HEK293 (cell line): ENCODE data around the gene CACNG1.

Experiments used
- EGR2 ChIP-seq: fragments of 450-650 bp; formaldehyde crosslinking; IDR thresholded peaks from 2 replicates; pipeline ENCODE4 v1.5.1; 2016; ENCODE audit warnings: low read depth, missing biosample characterization, missing genetic modification characterization
- SETDB1 ChIP-seq: IDR thresholded peaks from one replicate; pipeline ENCODE4 v1.6.1; 2017; ENCODE audit warnings: mild to moderate bottlenecking, low read length, moderate library complexity, mixed read lengths; ENCODE audit not compliant: insufficient read length
- ZBTB21 ChIP-seq: fragments of 450-650 bp; formaldehyde crosslinking; IDR thresholded peaks from 2 replicates; pipeline ENCODE4 v1.5.1; 2017; ENCODE audit warnings: missing biosample characterization, missing genetic modification characterization
- ZBTB48 ChIP-seq: fragments of 450-650 bp; formaldehyde crosslinking; IDR thresholded peaks from 2 replicates; pipeline ENCODE4 v1.5.1; 2016; ENCODE audit warnings: missing biosample characterization, missing genetic modification characterization
- ZNF221 ChIP-seq: fragments of 450-650 bp; formaldehyde crosslinking; IDR thresholded peaks from 2 replicates; pipeline ENCODE4 v1.5.1; 2017; ENCODE audit warnings: missing biosample characterization, missing genetic modification characterization, borderline replicate concordance
- ZNF560 ChIP-seq: fragments of 450-650 bp; formaldehyde crosslinking; IDR thresholded peaks from 2 replicates; pipeline ENCODE4 v1.5.1; 2017; ENCODE audit warnings: missing biosample characterization, missing genetic modification characterization, borderline replicate concordance
- ZXDB ChIP-seq: fragments of 450-650 bp; formaldehyde crosslinking; IDR thresholded peaks from 2 replicates; pipeline ENCODE4 v1.5.1; 2016; ENCODE audit warnings: missing biosample characterization, missing genetic modification characterization
- TF ChIP-seq, protein P1 (sequence below): fragments of 450-650 bp; formaldehyde crosslinking; IDR thresholded peaks from 2 replicates; pipeline ENCODE4 v1.5.1; 2016; ENCODE audit warnings: missing biosample characterization, missing genetic modification characterization, low read depth
- TF ChIP-seq, protein P2 (sequence below): fragments of 450-650 bp; formaldehyde crosslinking; IDR thresholded peaks from 2 replicates; pipeline ENCODE4 v1.5.1; 2016; ENCODE audit warnings: missing biosample characterization, missing genetic modification characterization
- TF ChIP-seq, protein P3 (sequence below): fragments of 450-650 bp; formaldehyde crosslinking; IDR thresholded peaks from 2 replicates; pipeline ENCODE4 v1.5.1; 2017; ENCODE audit warnings: missing biosample characterization, missing genetic modification characterization
- TF ChIP-seq, protein P4 (sequence below): fragments of 450-650 bp; formaldehyde crosslinking; IDR thresholded peaks from 2 replicates; pipeline ENCODE4 v1.5.1; 2017; ENCODE audit warnings: missing biosample characterization, missing genetic modification characterization
- TF ChIP-seq, protein P5 (sequence below): fragments of 450-650 bp; formaldehyde crosslinking; IDR thresholded peaks from 2 replicates; pipeline ENCODE4 v1.5.0; 2017; ENCODE audit warnings: missing biosample characterization, missing genetic modification characterization, borderline replicate concordance
- TF ChIP-seq, protein P6 (sequence below): fragments of 450-650 bp; formaldehyde crosslinking; optimal IDR thresholded peaks from 2 replicates; pipeline ENCODE3; 2016; ENCODE audit warnings: missing biosample characterization, mild to moderate bottlenecking, missing genetic modification characterization

The CACNG1 gene

DNA sequence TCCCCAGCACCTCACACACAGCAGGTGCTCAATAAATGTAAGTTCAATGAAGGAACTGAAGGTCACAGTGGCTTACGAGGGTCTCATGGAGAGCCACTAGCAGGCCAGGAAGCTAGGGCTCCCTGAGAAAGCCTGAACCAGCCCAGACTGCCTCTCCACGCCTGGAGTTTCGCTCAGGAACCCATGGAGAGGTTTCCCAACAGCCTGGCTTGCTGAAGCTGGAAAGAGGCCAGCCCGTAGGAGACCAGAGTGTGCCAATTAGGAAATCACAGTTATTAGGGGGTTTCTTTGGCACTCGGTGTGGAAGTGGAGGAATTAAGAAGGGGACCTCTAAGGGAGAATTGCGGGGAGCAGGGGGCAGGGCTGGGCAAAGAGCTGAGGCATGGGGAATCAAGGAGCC is 36.3 kb upstream of the CACNG1 start (continued):
- TF ChIP-seq, protein P1, sequence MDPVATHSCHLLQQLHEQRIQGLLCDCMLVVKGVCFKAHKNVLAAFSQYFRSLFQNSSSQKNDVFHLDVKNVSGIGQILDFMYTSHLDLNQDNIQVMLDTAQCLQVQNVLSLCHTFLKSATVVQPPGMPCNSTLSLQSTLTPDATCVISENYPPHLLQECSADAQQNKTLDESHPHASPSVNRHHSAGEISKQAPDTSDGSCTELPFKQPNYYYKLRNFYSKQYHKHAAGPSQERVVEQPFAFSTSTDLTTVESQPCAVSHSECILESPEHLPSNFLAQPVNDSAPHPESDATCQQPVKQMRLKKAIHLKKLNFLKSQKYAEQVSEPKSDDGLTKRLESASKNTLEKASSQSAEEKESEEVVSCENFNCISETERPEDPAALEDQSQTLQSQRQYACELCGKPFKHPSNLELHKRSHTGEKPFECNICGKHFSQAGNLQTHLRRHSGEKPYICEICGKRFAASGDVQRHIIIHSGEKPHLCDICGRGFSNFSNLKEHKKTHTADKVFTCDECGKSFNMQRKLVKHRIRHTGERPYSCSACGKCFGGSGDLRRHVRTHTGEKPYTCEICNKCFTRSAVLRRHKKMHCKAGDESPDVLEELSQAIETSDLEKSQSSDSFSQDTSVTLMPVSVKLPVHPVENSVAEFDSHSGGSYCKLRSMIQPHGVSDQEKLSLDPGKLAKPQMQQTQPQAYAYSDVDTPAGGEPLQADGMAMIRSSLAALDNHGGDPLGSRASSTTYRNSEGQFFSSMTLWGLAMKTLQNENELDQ: no peak
- TF ChIP-seq ZNF221 (tag by site-specific recombination) (no peak), ZBTB21 (tag by site-specific recombination) (no peak), ZXDB (tag by site-specific recombination) (no peak), ZBTB48 (no peak), SETDB1 (no peak), EGR2 (tag by site-specific recombination) (no peak), ZNF560 (tag by site-specific recombination) (no peak)
- TF ChIP-seq, protein P2, sequence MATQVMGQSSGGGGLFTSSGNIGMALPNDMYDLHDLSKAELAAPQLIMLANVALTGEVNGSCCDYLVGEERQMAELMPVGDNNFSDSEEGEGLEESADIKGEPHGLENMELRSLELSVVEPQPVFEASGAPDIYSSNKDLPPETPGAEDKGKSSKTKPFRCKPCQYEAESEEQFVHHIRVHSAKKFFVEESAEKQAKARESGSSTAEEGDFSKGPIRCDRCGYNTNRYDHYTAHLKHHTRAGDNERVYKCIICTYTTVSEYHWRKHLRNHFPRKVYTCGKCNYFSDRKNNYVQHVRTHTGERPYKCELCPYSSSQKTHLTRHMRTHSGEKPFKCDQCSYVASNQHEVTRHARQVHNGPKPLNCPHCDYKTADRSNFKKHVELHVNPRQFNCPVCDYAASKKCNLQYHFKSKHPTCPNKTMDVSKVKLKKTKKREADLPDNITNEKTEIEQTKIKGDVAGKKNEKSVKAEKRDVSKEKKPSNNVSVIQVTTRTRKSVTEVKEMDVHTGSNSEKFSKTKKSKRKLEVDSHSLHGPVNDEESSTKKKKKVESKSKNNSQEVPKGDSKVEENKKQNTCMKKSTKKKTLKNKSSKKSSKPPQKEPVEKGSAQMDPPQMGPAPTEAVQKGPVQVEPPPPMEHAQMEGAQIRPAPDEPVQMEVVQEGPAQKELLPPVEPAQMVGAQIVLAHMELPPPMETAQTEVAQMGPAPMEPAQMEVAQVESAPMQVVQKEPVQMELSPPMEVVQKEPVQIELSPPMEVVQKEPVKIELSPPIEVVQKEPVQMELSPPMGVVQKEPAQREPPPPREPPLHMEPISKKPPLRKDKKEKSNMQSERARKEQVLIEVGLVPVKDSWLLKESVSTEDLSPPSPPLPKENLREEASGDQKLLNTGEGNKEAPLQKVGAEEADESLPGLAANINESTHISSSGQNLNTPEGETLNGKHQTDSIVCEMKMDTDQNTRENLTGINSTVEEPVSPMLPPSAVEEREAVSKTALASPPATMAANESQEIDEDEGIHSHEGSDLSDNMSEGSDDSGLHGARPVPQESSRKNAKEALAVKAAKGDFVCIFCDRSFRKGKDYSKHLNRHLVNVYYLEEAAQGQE (tag by site-specific recombination): no peak
- TF ChIP-seq, protein P3, sequence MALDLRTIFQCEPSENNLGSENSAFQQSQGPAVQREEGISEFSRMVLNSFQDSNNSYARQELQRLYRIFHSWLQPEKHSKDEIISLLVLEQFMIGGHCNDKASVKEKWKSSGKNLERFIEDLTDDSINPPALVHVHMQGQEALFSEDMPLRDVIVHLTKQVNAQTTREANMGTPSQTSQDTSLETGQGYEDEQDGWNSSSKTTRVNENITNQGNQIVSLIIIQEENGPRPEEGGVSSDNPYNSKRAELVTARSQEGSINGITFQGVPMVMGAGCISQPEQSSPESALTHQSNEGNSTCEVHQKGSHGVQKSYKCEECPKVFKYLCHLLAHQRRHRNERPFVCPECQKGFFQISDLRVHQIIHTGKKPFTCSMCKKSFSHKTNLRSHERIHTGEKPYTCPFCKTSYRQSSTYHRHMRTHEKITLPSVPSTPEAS: no peak
- TF ChIP-seq, protein P4, sequence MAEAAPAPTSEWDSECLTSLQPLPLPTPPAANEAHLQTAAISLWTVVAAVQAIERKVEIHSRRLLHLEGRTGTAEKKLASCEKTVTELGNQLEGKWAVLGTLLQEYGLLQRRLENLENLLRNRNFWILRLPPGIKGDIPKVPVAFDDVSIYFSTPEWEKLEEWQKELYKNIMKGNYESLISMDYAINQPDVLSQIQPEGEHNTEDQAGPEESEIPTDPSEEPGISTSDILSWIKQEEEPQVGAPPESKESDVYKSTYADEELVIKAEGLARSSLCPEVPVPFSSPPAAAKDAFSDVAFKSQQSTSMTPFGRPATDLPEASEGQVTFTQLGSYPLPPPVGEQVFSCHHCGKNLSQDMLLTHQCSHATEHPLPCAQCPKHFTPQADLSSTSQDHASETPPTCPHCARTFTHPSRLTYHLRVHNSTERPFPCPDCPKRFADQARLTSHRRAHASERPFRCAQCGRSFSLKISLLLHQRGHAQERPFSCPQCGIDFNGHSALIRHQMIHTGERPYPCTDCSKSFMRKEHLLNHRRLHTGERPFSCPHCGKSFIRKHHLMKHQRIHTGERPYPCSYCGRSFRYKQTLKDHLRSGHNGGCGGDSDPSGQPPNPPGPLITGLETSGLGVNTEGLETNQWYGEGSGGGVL (tag by site-specific recombination): no peak
- TF ChIP-seq, protein P5, sequence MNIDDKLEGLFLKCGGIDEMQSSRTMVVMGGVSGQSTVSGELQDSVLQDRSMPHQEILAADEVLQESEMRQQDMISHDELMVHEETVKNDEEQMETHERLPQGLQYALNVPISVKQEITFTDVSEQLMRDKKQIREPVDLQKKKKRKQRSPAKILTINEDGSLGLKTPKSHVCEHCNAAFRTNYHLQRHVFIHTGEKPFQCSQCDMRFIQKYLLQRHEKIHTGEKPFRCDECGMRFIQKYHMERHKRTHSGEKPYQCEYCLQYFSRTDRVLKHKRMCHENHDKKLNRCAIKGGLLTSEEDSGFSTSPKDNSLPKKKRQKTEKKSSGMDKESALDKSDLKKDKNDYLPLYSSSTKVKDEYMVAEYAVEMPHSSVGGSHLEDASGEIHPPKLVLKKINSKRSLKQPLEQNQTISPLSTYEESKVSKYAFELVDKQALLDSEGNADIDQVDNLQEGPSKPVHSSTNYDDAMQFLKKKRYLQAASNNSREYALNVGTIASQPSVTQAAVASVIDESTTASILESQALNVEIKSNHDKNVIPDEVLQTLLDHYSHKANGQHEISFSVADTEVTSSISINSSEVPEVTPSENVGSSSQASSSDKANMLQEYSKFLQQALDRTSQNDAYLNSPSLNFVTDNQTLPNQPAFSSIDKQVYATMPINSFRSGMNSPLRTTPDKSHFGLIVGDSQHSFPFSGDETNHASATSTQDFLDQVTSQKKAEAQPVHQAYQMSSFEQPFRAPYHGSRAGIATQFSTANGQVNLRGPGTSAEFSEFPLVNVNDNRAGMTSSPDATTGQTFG (tag by site-specific recombination): no peak
- TF ChIP-seq, protein P6, sequence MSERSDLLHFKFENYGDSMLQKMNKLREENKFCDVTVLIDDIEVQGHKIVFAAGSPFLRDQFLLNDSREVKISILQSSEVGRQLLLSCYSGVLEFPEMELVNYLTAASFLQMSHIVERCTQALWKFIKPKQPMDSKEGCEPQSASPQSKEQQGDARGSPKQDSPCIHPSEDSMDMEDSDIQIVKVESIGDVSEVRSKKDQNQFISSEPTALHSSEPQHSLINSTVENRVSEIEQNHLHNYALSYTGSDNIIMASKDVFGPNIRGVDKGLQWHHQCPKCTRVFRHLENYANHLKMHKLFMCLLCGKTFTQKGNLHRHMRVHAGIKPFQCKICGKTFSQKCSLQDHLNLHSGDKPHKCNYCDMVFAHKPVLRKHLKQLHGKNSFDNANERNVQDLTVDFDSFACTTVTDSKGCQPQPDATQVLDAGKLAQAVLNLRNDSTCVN (tag by site-specific recombination): no peak
- TF ChIP-seq, all 188 proteins: peak for 0
